ENCODE data around the gene APBA1.

The APBA1 gene

DNA sequence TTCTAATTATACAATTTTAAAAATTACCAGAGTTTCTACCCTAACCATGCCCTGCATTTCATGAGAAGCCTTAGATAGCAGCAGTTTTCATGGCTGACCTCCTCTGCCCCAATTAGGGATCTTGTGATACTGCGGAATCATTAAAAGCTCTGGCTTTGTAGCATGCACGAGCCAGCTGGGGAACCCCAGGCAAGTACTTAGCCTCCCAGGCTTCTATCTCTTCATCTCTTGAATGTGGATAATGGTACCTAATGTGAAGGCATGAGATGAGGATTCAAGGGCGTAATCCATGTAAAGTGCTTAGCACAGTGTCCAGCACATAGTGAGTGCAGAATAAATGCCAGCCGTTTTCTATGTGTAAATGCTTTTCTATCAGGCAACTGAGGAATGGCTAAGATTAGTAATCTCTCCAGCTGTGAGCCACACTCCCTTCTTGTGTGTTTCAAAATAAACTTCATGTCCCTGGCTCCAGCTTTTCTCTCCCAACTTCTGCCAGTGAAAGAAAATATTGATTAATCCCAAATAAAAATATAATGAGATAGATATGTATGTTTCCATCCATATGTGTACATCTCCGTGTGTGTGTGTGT, 88.4 kb downstream of the APBA1 start:
- H3K27me3 ChIP-seq (replicated peaks; ENCODE audit: control insufficient read depth, insufficient read depth, low read length, poor library complexity, severe bottlenecking): no peaks in the 10 kb centered on the region
- H3K4me3 ChIP-seq (ENCODE audit: insufficient read depth, low read depth, low read length, poor library complexity, severe bottlenecking): no peak overlapping the region
- no peak overlapping the region for H3K27ac ChIP-seq (ENCODE audit: insufficient read depth, low read length, poor library complexity, severe bottlenecking)
- H3K9me3 ChIP-seq (ENCODE audit: control insufficient read depth, low read length): no peaks in the 10 kb centered on the region
- no peak for DNase-seq
- H3K36me3 ChIP-seq (ENCODE audit: control insufficient read depth, insufficient read depth, low read length): no peaks in the 10 kb centered on the region
- H3K4me1 ChIP-seq (ENCODE audit: control insufficient read depth, insufficient read depth, low read length, poor library complexity, severe bottlenecking): no peaks in the 10 kb centered on the region

DNA sequence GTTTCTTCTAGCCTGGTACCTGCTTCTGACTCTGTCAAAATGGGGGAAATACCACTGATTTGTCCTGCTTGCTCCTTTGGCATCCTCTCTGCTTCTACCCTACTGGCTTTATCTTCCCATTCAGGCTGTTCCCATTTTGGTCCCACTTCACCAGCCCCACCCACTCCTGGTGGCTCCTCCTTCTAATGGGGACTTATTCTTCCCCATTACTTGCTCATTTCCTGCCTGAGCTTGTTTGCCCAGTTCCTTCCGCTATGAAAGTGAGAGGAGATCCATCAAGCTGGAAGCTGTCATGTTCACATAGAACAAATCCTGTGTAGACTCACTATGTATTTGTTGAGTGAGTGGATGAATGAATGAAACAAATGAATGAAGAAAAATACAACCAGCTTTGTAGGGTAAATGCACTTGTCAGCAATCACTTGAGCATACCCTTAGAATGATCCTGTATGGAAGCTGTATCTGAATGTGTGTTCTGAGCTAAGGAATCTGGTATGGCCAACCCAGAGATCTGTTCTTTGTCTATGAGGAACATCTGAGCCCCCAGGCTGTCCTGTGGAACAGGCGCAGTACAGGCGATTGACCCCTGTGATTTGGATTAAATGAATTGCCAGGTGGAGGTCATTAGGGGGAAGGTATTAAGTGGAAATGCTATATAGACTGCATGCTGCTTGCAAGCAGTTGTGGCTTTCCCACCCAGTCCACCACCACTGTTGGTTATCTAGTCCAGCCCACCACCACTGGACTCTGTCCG, 89.5 kb downstream of the APBA1 start:
- no peaks in the 10 kb centered on the region for H3K9me3 ChIP-seq (ENCODE audit: control insufficient read depth, low read length)
- no peaks in the 10 kb centered on the region for H3K4me1 ChIP-seq (ENCODE audit: control insufficient read depth, insufficient read depth, low read length, poor library complexity, severe bottlenecking)
- no peak for DNase-seq
- peaks cover 2% of the 10 kb centered on the region for H3K27me3 ChIP-seq (replicated peaks; ENCODE audit: control insufficient read depth, insufficient read depth, low read length, poor library complexity, severe bottlenecking)
- H3K36me3 ChIP-seq (ENCODE audit: control insufficient read depth, insufficient read depth, low read length): no peaks in the 10 kb centered on the region
- no peak overlapping the region for H3K27ac ChIP-seq (ENCODE audit: insufficient read depth, low read length, poor library complexity, severe bottlenecking)
- no peak overlapping the region for H3K4me3 ChIP-seq (ENCODE audit: insufficient read depth, low read depth, low read length, poor library complexity, severe bottlenecking)

DNA sequence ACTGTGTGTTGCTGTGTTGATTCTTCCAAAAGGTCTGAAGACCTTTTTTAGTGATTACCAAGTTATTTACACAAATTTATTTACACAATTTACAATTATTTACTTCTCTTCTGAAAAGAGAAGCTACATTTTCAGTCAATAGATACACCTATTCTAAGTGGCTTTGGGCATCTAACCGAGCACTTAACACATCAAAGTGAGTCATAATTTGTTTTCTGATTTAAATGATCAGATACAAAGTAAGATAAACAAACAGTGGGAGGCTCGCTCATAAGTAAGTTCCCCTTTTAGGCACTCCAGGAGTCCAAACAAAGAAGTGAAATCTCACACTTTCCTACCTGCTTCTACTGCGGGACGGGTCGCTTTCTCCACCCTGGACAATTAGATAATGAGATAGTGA, 90.2 kb downstream of the APBA1 start:
- Histone ChIP-seq H3K36me3 (ENCODE audit: control insufficient read depth, insufficient read depth, low read length) (no peaks in the 10 kb centered on the region), H3K4me1 (ENCODE audit: control insufficient read depth, insufficient read depth, low read length, poor library complexity, severe bottlenecking) (no peaks in the 10 kb centered on the region), H3K4me3 (ENCODE audit: insufficient read depth, low read depth, low read length, poor library complexity, severe bottlenecking) (no peak overlapping the region), H3K27ac (ENCODE audit: insufficient read depth, low read length, poor library complexity, severe bottlenecking) (no peak overlapping the region), H3K9me3 (ENCODE audit: control insufficient read depth, low read length) (no peaks in the 10 kb centered on the region), H3K27me3 (replicated peaks; ENCODE audit: control insufficient read depth, insufficient read depth, low read length, poor library complexity, severe bottlenecking) (peaks cover 2% of the 10 kb centered on the region)
- DNase-seq: no peak

DNA sequence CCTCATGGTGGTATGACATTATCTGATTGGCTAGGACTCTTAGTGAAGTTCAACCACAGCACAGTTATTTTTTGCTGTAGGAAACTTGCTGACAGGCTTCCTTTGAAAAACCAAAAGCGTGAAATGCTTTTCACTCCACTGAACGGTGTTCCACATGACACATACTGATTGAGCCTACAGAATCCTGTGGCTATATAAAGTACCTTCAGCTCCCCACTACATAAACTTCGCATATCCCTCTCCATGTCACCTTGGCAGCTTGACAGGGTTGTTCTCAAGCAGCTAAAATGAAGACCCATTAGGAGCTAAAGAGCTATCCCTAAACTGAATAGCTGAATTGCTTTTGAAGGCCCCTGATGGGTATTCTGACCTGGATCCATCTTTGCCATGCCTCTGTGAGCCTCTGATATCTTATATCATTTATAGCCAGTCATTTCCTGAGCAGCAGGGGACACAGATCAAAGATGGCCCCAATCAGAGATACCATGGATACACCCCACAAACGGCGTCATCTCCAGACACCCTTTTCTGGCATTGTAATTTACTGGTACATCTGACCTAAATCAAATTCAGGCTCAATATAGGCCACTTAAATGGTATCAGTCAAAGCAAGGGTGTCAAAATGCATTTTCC, 91.5 kb downstream of the APBA1 start:
- H3K36me3 ChIP-seq (ENCODE audit: control insufficient read depth, insufficient read depth, low read length): no peaks in the 10 kb centered on the region
- H3K27me3 ChIP-seq (replicated peaks; ENCODE audit: control insufficient read depth, insufficient read depth, low read length, poor library complexity, severe bottlenecking): peaks cover 2% of the 10 kb centered on the region
- H3K9me3 ChIP-seq (ENCODE audit: control insufficient read depth, low read length): no peaks in the 10 kb centered on the region
- no peak overlapping the region for H3K4me3 ChIP-seq (ENCODE audit: insufficient read depth, low read depth, low read length, poor library complexity, severe bottlenecking)
- no peaks in the 10 kb centered on the region for H3K4me1 ChIP-seq (ENCODE audit: control insufficient read depth, insufficient read depth, low read length, poor library complexity, severe bottlenecking)
- H3K27ac ChIP-seq (ENCODE audit: insufficient read depth, low read length, poor library complexity, severe bottlenecking): no peak overlapping the region
- no peak for DNase-seq

DNA sequence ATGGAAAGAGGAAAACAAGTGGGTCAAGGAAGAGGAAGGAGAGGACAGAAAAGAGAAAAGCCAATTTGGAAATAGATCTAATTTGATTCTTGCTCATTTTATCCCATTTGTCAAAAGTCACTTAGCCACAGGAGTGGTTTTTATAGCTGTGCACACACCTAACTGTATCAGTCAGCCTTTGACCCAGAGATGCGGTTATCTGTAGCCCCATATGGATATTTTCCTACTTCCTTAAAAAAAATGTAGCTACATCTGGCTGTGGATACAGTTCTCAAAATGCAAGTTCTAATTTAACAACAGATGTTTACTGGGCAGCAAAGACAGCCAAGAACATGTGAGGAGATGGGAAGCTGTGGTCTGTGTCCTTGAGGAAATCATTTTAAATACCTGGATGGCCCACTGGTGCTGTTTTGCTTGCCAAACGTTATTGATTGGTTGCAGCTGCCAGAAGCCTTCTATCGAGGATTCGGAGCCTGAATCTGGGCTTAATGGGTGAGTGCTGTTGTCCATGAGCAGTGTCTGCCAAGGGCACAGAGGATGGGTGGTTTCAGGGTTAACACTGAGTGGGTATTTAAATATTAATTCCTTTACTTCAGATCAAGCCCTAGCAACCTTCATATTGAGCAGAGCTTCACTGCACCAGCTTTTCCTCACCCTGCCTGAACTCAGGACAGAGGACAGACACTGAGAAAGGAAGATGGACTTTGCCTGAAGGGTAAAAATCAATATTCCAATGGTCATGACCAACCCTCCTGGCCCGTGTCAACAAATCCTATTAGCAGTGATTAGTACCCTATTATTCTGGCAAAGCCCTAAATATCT, 92.2 kb downstream of the APBA1 start:
- no peak for DNase-seq
- Histone ChIP-seq H3K27me3 (replicated peaks; ENCODE audit: control insufficient read depth, insufficient read depth, low read length, poor library complexity, severe bottlenecking) (peaks cover 2% of the 10 kb centered on the region), H3K9me3 (ENCODE audit: control insufficient read depth, low read length) (no peaks in the 10 kb centered on the region), H3K4me1 (ENCODE audit: control insufficient read depth, insufficient read depth, low read length, poor library complexity, severe bottlenecking) (no peaks in the 10 kb centered on the region), H3K4me3 (ENCODE audit: insufficient read depth, low read depth, low read length, poor library complexity, severe bottlenecking) (no peak overlapping the region), H3K36me3 (ENCODE audit: control insufficient read depth, insufficient read depth, low read length) (no peaks in the 10 kb centered on the region), H3K27ac (ENCODE audit: insufficient read depth, low read length, poor library complexity, severe bottlenecking) (no peak overlapping the region)

DNA sequence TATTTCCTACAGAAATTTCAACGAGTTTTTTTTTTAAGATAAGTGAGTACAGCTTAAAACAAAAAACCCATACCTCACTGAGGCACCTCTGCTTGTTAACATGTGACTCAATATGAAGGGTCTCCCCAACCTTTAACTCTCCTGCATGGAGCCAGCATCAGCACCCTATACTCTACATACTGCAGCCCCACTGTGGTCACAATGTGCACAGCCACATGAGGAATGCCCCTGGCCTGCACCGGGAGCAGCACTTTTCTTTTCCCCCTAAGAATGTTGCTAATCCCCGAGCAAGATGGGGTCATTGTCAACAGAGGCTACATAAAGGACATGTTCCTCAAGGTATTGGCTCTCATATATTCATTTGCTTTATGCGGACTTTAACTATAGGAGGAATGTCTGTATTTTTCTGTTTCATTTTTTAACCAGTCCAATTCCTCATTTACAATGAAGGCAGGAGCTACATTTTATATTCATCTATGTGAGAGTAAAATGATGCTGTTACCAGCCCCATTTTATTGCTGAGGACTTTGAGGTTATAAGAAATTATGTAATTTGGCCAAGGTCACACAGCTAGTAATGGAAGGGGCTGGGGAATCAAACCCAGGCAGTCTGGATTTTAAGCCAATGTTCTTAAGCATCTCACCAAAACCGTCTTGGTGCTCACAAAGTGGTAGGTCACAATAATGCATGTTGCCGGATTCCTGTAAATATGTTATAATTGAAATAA, 93.0 kb downstream of the APBA1 start:
- DNase-seq: no peak
- Histone ChIP-seq H3K27me3 (replicated peaks; ENCODE audit: control insufficient read depth, insufficient read depth, low read length, poor library complexity, severe bottlenecking) (peaks cover 2% of the 10 kb centered on the region), H3K4me1 (ENCODE audit: control insufficient read depth, insufficient read depth, low read length, poor library complexity, severe bottlenecking) (no peaks in the 10 kb centered on the region), H3K36me3 (ENCODE audit: control insufficient read depth, insufficient read depth, low read length) (no peaks in the 10 kb centered on the region), H3K9me3 (ENCODE audit: control insufficient read depth, low read length) (no peaks in the 10 kb centered on the region), H3K4me3 (ENCODE audit: insufficient read depth, low read depth, low read length, poor library complexity, severe bottlenecking) (no peak overlapping the region), H3K27ac (ENCODE audit: insufficient read depth, low read length, poor library complexity, severe bottlenecking) (no peak overlapping the region)

DNA sequence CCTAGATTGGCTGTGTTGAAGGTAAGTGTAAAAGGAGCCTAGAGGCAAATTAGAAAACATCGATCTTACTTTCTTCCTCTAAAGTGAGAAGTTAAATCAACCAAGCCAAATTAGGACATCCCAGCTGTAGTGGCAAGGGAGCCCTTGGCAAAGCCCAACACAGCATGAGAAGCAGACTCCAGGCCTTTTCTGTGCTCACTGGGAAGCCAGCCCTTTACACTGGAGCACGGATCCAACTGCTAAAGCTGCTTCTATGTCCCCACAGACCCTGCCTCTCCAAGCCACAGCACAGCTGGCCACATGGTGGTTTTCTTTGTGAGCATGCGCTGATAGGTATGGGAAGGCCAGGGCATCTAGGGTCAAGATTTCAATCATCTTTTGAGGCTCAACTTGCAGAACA, 94.1 kb downstream of the APBA1 start:
- Histone ChIP-seq H3K36me3 (ENCODE audit: control insufficient read depth, insufficient read depth, low read length) (no peaks in the 10 kb centered on the region), H3K27ac (ENCODE audit: insufficient read depth, low read length, poor library complexity, severe bottlenecking) (no peak overlapping the region), H3K4me1 (ENCODE audit: control insufficient read depth, insufficient read depth, low read length, poor library complexity, severe bottlenecking) (no peaks in the 10 kb centered on the region), H3K9me3 (ENCODE audit: control insufficient read depth, low read length) (no peaks in the 10 kb centered on the region), H3K27me3 (replicated peaks; ENCODE audit: control insufficient read depth, insufficient read depth, low read length, poor library complexity, severe bottlenecking) (peaks cover 2% of the 10 kb centered on the region), H3K4me3 (ENCODE audit: insufficient read depth, low read depth, low read length, poor library complexity, severe bottlenecking) (no peak overlapping the region)
- DNase-seq: no peak

DNA sequence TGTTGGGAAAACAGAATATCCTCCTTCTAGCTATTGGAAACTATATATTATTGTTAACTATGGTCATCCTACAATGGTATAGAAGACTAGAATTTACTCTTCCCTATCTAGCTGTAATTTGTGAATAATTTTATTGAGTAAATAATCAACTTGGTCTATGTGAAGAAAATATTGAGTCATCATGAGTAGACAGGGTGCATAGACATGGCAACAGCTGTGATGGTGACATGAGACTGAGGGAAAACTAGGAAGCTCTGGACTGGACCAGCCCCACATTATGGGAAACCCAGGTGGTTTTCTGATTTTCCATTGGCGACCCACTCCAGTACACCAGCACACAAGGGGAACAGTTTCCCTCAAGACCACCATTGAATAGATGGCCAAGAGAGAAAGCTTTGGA, 95.0 kb downstream of the APBA1 start:
- no peaks in the 10 kb centered on the region for H3K4me1 ChIP-seq (ENCODE audit: control insufficient read depth, insufficient read depth, low read length, poor library complexity, severe bottlenecking)
- no peaks in the 10 kb centered on the region for H3K36me3 ChIP-seq (ENCODE audit: control insufficient read depth, insufficient read depth, low read length)
- DNase-seq: no peak
- no peaks in the 10 kb centered on the region for H3K9me3 ChIP-seq (ENCODE audit: control insufficient read depth, low read length)
- H3K27me3 ChIP-seq (replicated peaks; ENCODE audit: control insufficient read depth, insufficient read depth, low read length, poor library complexity, severe bottlenecking): peaks cover 2% of the 10 kb centered on the region
- H3K27ac ChIP-seq (ENCODE audit: insufficient read depth, low read length, poor library complexity, severe bottlenecking): no peak overlapping the region
- H3K4me3 ChIP-seq (ENCODE audit: insufficient read depth, low read depth, low read length, poor library complexity, severe bottlenecking): no peak overlapping the region

DNA sequence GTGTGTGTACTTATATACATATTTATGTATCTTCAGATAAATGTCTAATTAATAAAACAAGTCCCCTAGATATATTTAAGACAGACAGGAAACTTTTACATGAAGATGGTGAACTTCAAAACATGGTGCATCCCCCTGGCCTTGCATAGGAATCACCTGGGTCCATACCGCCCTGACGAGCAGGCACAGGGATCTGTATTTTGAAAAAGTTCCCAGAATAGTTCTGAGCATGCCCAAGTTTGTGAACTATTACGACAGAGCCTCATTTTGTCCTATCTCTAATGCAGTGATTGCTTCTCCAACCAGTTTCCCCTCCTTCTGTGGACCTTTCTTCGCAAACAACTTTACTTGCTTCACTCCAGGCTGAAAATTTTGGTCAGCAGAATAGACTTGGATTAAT, 98.1 kb downstream of the APBA1 start:
- H3K27ac ChIP-seq (ENCODE audit: insufficient read depth, low read length, poor library complexity, severe bottlenecking): no peak overlapping the region
- H3K27me3 ChIP-seq (replicated peaks; ENCODE audit: control insufficient read depth, insufficient read depth, low read length, poor library complexity, severe bottlenecking): peaks cover 2% of the 10 kb centered on the region
- H3K4me1 ChIP-seq (ENCODE audit: control insufficient read depth, insufficient read depth, low read length, poor library complexity, severe bottlenecking): no peaks in the 10 kb centered on the region
- DNase-seq: no peak
- H3K4me3 ChIP-seq (ENCODE audit: insufficient read depth, low read depth, low read length, poor library complexity, severe bottlenecking): no peak overlapping the region
- H3K36me3 ChIP-seq (ENCODE audit: control insufficient read depth, insufficient read depth, low read length): no peaks in the 10 kb centered on the region
- H3K9me3 ChIP-seq (ENCODE audit: control insufficient read depth, low read length): no peaks in the 10 kb centered on the region

Measured in effector memory CD4-positive, alpha-beta T cell (primary cell).